Neural progenitor cell (in vitro differentiated cells): ENCODE measurements around the gene NNMT. TPM values are rescaled to one million over a fixed set of nuclear protein-coding genes. Genes with fewer than 3 reads are reported as not detected.

ENCODE experiments used
- DNase-seq: peaks from one replicate; pipeline ENCODE4 v3.0.0-alpha.2; 2016; ENCODE audit warnings: low spot score
- H2AFZ ChIP-seq: fragments of 200-600 bp; sonication (generic); replicated peaks from 2 replicates; pipeline ENCODE4 v1.6.1; 2016; ENCODE audit warnings: antibody characterized with exemption
- H3F3A ChIP-seq: fragments of 200-600 bp; sonication (generic); 2 replicates; pipeline ENCODE4 v1.6.1; 2016; ENCODE audit warnings: antibody characterized with exemption, low read depth
- H3K27ac ChIP-seq: fragments of 200-600 bp; sonication (generic); 2 replicates; pipeline ENCODE4 v1.5.1; 2016; ENCODE audit warnings: mild to moderate bottlenecking
- H3K27me3 ChIP-seq: fragments of 200-600 bp; sonication (generic); 2 replicates; pipeline ENCODE4 v1.6.1; 2016; ENCODE audit warnings: mild to moderate bottlenecking, moderate library complexity
- H3K36me3 ChIP-seq: fragments of 200-600 bp; sonication (generic); 2 replicates; pipeline ENCODE4 v1.5.1; 2016
- H3K4me1 ChIP-seq: fragments of 200-600 bp; sonication (generic); 2 replicates; pipeline ENCODE4 v1.6.1; 2016; ENCODE audit warnings: mixed run types
- H3K4me2 ChIP-seq: fragments of 200-600 bp; sonication (generic); 2 replicates; pipeline ENCODE4 v1.6.1; 2016
- H3K4me3 ChIP-seq: fragments of 200-600 bp; sonication (generic); 2 replicates; pipeline ENCODE4 v1.5.1; 2016
- H3K79me2 ChIP-seq: fragments of 200-600 bp; sonication (generic); 2 replicates; pipeline ENCODE4 v1.6.1; 2016; ENCODE audit warnings: low read depth
- H3K9ac ChIP-seq: fragments of 200-600 bp; sonication (generic); 2 replicates; pipeline ENCODE4 v1.6.1; 2016
- H3K9me3 ChIP-seq: fragments of 200-600 bp; sonication (generic); 2 replicates; pipeline ENCODE4 v1.5.1; 2016; ENCODE audit warnings: low read depth
- H4K20me1 ChIP-seq: fragments of 200-600 bp; sonication (generic); 2 replicates; pipeline ENCODE4 v1.6.1; 2016; ENCODE audit warnings: low read depth
- H3K27ac Mint-ChIP-seq: 3 replicates; pipeline ENCODE4 v1.8.0; 2021; ENCODE audit warnings: mixed read lengths
- H3K27me3 Mint-ChIP-seq: 2 replicates; pipeline ENCODE4 v1.8.0; 2022; ENCODE audit warnings: low read depth, mild to moderate bottlenecking, inconsistent platforms, moderate library complexity, mixed read lengths; ENCODE audit not compliant: insufficient read depth
- H3K36me3 Mint-ChIP-seq: 3 replicates; pipeline ENCODE4 v1.8.0; 2021; ENCODE audit warnings: mixed read lengths
- H3K4me1 Mint-ChIP-seq: 3 replicates; pipeline ENCODE4 v1.8.0; 2021; ENCODE audit warnings: mixed read lengths
- H3K4me3 Mint-ChIP-seq: 3 replicates; pipeline ENCODE4 v1.8.0; 2021; ENCODE audit warnings: mild to moderate bottlenecking, moderate library complexity, mixed read lengths
- H3K9me3 Mint-ChIP-seq: 3 replicates; pipeline ENCODE4 v1.8.0; 2020; ENCODE audit warnings: mixed read lengths
- EZH2 ChIP-seq: fragments of 200-600 bp; sonication (generic); IDR thresholded peaks from 2 replicates; pipeline ENCODE4 v1.6.1; 2017; ENCODE audit warnings: antibody characterized with exemption, mild to moderate bottlenecking, moderate library complexity
- EZH2phosphoT487 ChIP-seq: fragments of 200-600 bp; sonication (generic); IDR thresholded peaks from 2 replicates; pipeline ENCODE4 v1.6.1; 2017; ENCODE audit warnings: antibody characterized with exemption
- total RNA-seq: library from RNA; depleted of rRNA; stranded (reverse); fragments of >200 nt; gene quantifications from 2 replicates; pipeline ENCODE4 v1.2.3, GENCODE V29; 2015; ENCODE audit warnings: low replicate concordance
- TF ChIP-seq, protein P1 (sequence below): fragments of 200-600 bp; sonication (generic); IDR thresholded peaks from 2 replicates; pipeline ENCODE4 v1.5.1; 2017; ENCODE audit warnings: antibody characterized with exemption, mild to moderate bottlenecking

The NNMT gene
- total RNA-seq, 1 donor from 2014 or later = not detected

DNA sequence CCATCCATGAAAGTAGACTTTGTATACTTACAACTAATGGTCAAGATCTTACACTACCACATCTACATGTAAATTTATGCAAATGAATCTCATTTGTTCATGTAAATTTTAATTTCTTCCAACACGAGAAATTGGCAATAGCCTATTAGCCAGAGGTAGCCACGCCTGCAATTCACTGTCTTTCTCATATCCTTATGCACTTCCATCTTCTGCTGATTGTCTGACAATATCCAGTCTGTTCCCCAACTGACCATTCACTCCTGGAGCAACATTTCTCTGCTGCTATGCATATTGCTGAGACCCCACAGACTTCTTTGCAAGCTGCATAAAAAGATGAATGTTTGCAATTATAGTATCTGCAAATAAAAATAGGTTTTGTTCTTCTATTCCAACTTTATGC, 2.5 kb downstream of the NNMT start:
- DNase-seq = no peak
- H3K27me3 ChIP-seq = no peaks in the 10 kb centered on the region
- peaks cover 17% of the 10 kb centered on the region for H3K9me3 ChIP-seq
- H3F3A ChIP-seq = no peaks in the 10 kb centered on the region
- no peaks in the 10 kb centered on the region for H4K20me1 ChIP-seq
- H2AFZ ChIP-seq = no peak overlapping the region
- H3K36me3 ChIP-seq = no peaks in the 10 kb centered on the region
- no peak overlapping the region for H3K4me3 ChIP-seq
- Mint-ChIP-seq H3K36me3 (peaks cover 3% of the 10 kb centered on the region), H3K27ac (no peak overlapping the region), H3K27me3 (peaks cover 5% of the 10 kb centered on the region), H3K4me3 (no peak overlapping the region), H3K4me1 (peaks cover 2% of the 10 kb centered on the region), H3K9me3 (peaks cover 17% of the 10 kb centered on the region)
- TF ChIP-seq, protein P1, sequence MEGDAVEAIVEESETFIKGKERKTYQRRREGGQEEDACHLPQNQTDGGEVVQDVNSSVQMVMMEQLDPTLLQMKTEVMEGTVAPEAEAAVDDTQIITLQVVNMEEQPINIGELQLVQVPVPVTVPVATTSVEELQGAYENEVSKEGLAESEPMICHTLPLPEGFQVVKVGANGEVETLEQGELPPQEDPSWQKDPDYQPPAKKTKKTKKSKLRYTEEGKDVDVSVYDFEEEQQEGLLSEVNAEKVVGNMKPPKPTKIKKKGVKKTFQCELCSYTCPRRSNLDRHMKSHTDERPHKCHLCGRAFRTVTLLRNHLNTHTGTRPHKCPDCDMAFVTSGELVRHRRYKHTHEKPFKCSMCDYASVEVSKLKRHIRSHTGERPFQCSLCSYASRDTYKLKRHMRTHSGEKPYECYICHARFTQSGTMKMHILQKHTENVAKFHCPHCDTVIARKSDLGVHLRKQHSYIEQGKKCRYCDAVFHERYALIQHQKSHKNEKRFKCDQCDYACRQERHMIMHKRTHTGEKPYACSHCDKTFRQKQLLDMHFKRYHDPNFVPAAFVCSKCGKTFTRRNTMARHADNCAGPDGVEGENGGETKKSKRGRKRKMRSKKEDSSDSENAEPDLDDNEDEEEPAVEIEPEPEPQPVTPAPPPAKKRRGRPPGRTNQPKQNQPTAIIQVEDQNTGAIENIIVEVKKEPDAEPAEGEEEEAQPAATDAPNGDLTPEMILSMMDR = no peak
- TF ChIP-seq EZH2phosphoT487 (no peak), EZH2 (no peak)
- H3K9ac ChIP-seq = no peak overlapping the region
- peaks cover 15% of the 10 kb centered on the region for H3K4me1 ChIP-seq
- no peaks in the 10 kb centered on the region for H3K79me2 ChIP-seq
- no peak overlapping the region for H3K4me2 ChIP-seq
- no peak overlapping the region for H3K27ac ChIP-seq

DNA sequence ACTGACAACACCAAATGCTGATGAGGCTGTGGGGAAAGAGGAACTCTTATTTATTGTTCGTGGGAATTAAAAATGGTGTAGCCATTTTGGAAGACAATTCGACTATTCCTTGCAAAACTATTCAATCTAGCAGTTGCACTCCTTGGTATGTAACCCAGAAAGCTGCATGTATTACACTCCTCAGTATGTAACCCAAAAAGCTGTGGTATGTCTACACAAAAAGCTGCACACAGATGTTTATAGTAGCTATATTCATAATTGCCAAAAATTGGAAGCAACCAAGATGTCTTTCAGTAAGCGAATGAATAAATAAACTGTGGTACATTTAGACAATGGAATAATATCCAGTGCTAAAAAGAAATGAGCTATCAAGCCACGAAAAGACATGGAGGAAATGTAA, 4.9 kb downstream of the NNMT start:
- no peak overlapping the region for H3K4me2 ChIP-seq
- no peaks in the 10 kb centered on the region for H3K79me2 ChIP-seq

GRCh38 chr11:114301927-114302326, 5.7 kb downstream of the NNMT start:
- no peak overlapping the region for H3K4me3 Mint-ChIP-seq
- no peak overlapping the region for H3K9ac ChIP-seq
- no peaks in the 10 kb centered on the region for H3K36me3 ChIP-seq
- peaks cover 19% of the 10 kb centered on the region for H3K4me1 ChIP-seq
- peaks cover 2% of the 10 kb centered on the region for H3K4me1 Mint-ChIP-seq
- peaks cover 17% of the 10 kb centered on the region for H3K9me3 ChIP-seq
- no peaks in the 10 kb centered on the region for H4K20me1 ChIP-seq
- peaks cover 3% of the 10 kb centered on the region for H3K36me3 Mint-ChIP-seq
- H3K4me2 ChIP-seq = no peak overlapping the region
- TF ChIP-seq EZH2phosphoT487 = no peak
- TF ChIP-seq, protein P1 = no peak
- no peak for TF ChIP-seq EZH2
- H3K27ac Mint-ChIP-seq = no peak overlapping the region
- H3K4me3 ChIP-seq = no peak overlapping the region
- H3K27me3 Mint-ChIP-seq = no peaks in the 10 kb centered on the region
- H3K27me3 ChIP-seq = no peaks in the 10 kb centered on the region
- H3K79me2 ChIP-seq = no peaks in the 10 kb centered on the region
- H2AFZ ChIP-seq = no peak overlapping the region
- peaks cover 21% of the 10 kb centered on the region for H3K9me3 Mint-ChIP-seq
- H3F3A ChIP-seq = no peaks in the 10 kb centered on the region
- DNase-seq = no peak
- H3K27ac ChIP-seq = no peak overlapping the region

More for the DNA sequence above, 4.9 kb downstream of the NNMT start:
- H3K27me3 ChIP-seq = no peaks in the 10 kb centered on the region
- no peak overlapping the region for H3K27ac ChIP-seq
- no peak overlapping the region for H3K9ac ChIP-seq
- DNase-seq = no peak
- H4K20me1 ChIP-seq = no peaks in the 10 kb centered on the region
- Mint-ChIP-seq H3K27ac (no peak overlapping the region), H3K36me3 (peaks cover 3% of the 10 kb centered on the region), H3K4me1 (peaks cover 2% of the 10 kb centered on the region), H3K27me3 (peaks cover 2% of the 10 kb centered on the region), H3K9me3 (peaks cover 19% of the 10 kb centered on the region), H3K4me3 (no peak overlapping the region)
- no peaks in the 10 kb centered on the region for H3F3A ChIP-seq
- H3K4me3 ChIP-seq = no peak overlapping the region
- H2AFZ ChIP-seq = no peak overlapping the region
- TF ChIP-seq, protein P1 = no peak
- no peak for TF ChIP-seq EZH2
- no peak for TF ChIP-seq EZH2phosphoT487
- H3K4me1 ChIP-seq = peaks cover 19% of the 10 kb centered on the region
- H3K9me3 ChIP-seq = peaks cover 17% of the 10 kb centered on the region
- H3K36me3 ChIP-seq = no peaks in the 10 kb centered on the region
